ENCODE results near the gene PRTFDC1. TPM values are rescaled to one million over a fixed set of nuclear protein-coding genes. Genes with fewer than 3 reads are reported as not detected.

The PRTFDC1 gene
- total and polyA plus RNA-seq, 2 donors (not counting 1 experiment from before 2014, with no cell fraction given) = 26.9 to 32.7 TPM

DNA sequence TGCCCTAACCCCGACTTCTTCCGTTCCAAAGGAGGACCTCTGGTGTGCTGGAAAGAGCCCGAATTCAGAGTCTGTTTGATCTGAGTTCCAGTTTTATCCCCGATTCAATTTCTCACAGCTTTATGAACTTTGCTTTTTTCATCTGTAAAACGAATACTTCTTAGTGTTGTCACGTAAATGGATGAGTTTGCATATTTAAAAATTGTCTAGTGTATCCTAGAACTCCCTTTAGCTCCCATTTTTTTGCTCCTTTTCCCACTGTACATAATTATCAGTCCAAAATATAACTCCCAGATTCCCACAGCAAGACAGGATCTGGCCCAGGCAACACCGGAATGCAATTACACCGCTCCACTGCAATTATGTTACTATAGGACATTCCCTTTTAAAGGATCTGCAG, 148.0 kb downstream of the PRTFDC1 start:
- no peaks in the 10 kb centered on the region for H3K36me3 ChIP-seq (ENCODE audit: control insufficient read depth, insufficient read depth, low read length)
- H3K9me3 ChIP-seq (ENCODE audit: control insufficient read depth, insufficient read depth, low read depth, low read length) = no peaks in the 10 kb centered on the region
- no peaks in the 10 kb centered on the region for H3K4me1 ChIP-seq (ENCODE audit: control insufficient read depth, extremely low read depth, insufficient read depth, low read length)
- H2AFZ ChIP-seq (ENCODE audit: low read length) = no peak overlapping the region
- no peak for DNase-seq (ENCODE audit: low read depth in 2 of 2)
- no peaks in the 10 kb centered on the region for H3K27me3 ChIP-seq (ENCODE audit: control insufficient read depth, insufficient read depth, low read length)
- H3K4me2 ChIP-seq (ENCODE audit: extremely low read depth, insufficient read depth, low read length) = no peak overlapping the region
- TF ChIP-seq EZH2 (IDR thresholded peaks at IDR 0.05; ENCODE audit: low read length, missing control alignments) (no peak), CTCF (conservative IDR thresholded peaks at IDR 0.05 in 1 of 2, IDR thresholded peaks at IDR 0.05 in 1 of 2; ENCODE audit: low read depth in 1 of 2, low read length in 2 of 2) (no peak)
- no peaks in the 10 kb centered on the region for H3K79me2 ChIP-seq (ENCODE audit: control insufficient read depth, insufficient read depth, low read length)
- no peaks in the 10 kb centered on the region for H4K20me1 ChIP-seq (ENCODE audit: control insufficient read depth, extremely low read depth, insufficient read depth, low read length)
- H3K9ac ChIP-seq (ENCODE audit: insufficient read depth, low read length) = no peak overlapping the region
- H3K27ac ChIP-seq (ENCODE audit: insufficient read depth, low read length) = no peak overlapping the region
- no peak overlapping the region for H3K4me3 ChIP-seq (replicated peaks in 1 of 4; ENCODE audit: control extremely low read depth in 1 of 4, insufficient read depth in 1 of 4, low read depth in 3 of 4, low read length in 4 of 4)

DNA sequence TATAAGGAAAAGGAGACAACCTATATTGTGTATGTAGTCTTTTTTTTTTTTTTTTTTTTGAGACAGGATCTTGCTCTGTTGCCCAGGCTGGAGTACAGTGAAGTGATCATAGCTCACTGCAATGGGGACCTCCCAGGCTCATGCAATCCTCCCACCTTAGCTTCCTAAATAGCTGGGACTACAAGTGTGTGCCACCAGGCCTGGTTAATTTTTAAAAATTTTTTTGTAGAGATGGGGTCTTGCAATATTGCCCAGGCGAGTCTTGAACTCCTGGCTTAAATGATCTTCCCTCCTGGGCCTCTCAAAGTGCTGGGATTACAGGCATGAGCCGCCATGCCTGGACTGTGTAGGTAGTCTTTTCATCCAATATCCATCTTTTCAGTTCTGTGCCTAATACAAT, 150.0 kb downstream of the PRTFDC1 start:
- H3K4me1 ChIP-seq (ENCODE audit: control insufficient read depth, extremely low read depth, insufficient read depth, low read length) = no peaks in the 10 kb centered on the region
- TF ChIP-seq EZH2 (IDR thresholded peaks at IDR 0.05; ENCODE audit: low read length, missing control alignments) = no peak
- TF ChIP-seq CTCF (conservative IDR thresholded peaks at IDR 0.05 in 1 of 2, IDR thresholded peaks at IDR 0.05 in 1 of 2; ENCODE audit: low read depth in 1 of 2, low read length in 2 of 2) = no peak

GRCh38 chr10:24800861-24801260, 151.5 kb downstream of the PRTFDC1 start:
- H2AFZ ChIP-seq (ENCODE audit: low read length) = no peak overlapping the region
- no peaks in the 10 kb centered on the region for H3K4me1 ChIP-seq (ENCODE audit: control insufficient read depth, extremely low read depth, insufficient read depth, low read length)
- no peaks in the 10 kb centered on the region for H3K79me2 ChIP-seq (ENCODE audit: control insufficient read depth, insufficient read depth, low read length)
- no peaks in the 10 kb centered on the region for H3K9me3 ChIP-seq (ENCODE audit: control insufficient read depth, insufficient read depth, low read depth, low read length)
- TF ChIP-seq CTCF (conservative IDR thresholded peaks at IDR 0.05 in 1 of 2, IDR thresholded peaks at IDR 0.05 in 1 of 2; ENCODE audit: low read depth in 1 of 2, low read length in 2 of 2) (no peak), EZH2 (IDR thresholded peaks at IDR 0.05; ENCODE audit: low read length, missing control alignments) (no peak)
- H4K20me1 ChIP-seq (ENCODE audit: control insufficient read depth, extremely low read depth, insufficient read depth, low read length) = no peaks in the 10 kb centered on the region
- no peaks in the 10 kb centered on the region for H3K27me3 ChIP-seq (ENCODE audit: control insufficient read depth, insufficient read depth, low read length)
- no peak overlapping the region for H3K4me3 ChIP-seq (replicated peaks in 1 of 4; ENCODE audit: control extremely low read depth in 1 of 4, insufficient read depth in 1 of 4, low read depth in 3 of 4, low read length in 4 of 4)
- no peak overlapping the region for H3K4me2 ChIP-seq (ENCODE audit: extremely low read depth, insufficient read depth, low read length)
- H3K27ac ChIP-seq (ENCODE audit: insufficient read depth, low read length) = no peak overlapping the region
- H3K9ac ChIP-seq (ENCODE audit: insufficient read depth, low read length) = no peak overlapping the region
- no peaks in the 10 kb centered on the region for H3K36me3 ChIP-seq (ENCODE audit: control insufficient read depth, insufficient read depth, low read length)
- DNase-seq (ENCODE audit: low read depth in 2 of 2) = no peak

More for the DNA sequence above, 150.0 kb downstream of the PRTFDC1 start:
- no peak overlapping the region for H3K27ac ChIP-seq (ENCODE audit: insufficient read depth, low read length)
- no peak overlapping the region for H3K4me2 ChIP-seq (ENCODE audit: extremely low read depth, insufficient read depth, low read length)
- H3K9me3 ChIP-seq (ENCODE audit: control insufficient read depth, insufficient read depth, low read depth, low read length) = no peaks in the 10 kb centered on the region
- DNase-seq (ENCODE audit: low read depth in 2 of 2) = no peak
- H4K20me1 ChIP-seq (ENCODE audit: control insufficient read depth, extremely low read depth, insufficient read depth, low read length) = no peaks in the 10 kb centered on the region
- H3K79me2 ChIP-seq (ENCODE audit: control insufficient read depth, insufficient read depth, low read length) = no peaks in the 10 kb centered on the region
- no peaks in the 10 kb centered on the region for H3K36me3 ChIP-seq (ENCODE audit: control insufficient read depth, insufficient read depth, low read length)
- H3K4me3 ChIP-seq (replicated peaks in 1 of 4; ENCODE audit: control extremely low read depth in 1 of 4, insufficient read depth in 1 of 4, low read depth in 3 of 4, low read length in 4 of 4) = no peak overlapping the region
- H3K27me3 ChIP-seq (ENCODE audit: control insufficient read depth, insufficient read depth, low read length) = no peaks in the 10 kb centered on the region
- no peak overlapping the region for H2AFZ ChIP-seq (ENCODE audit: low read length)
- no peak overlapping the region for H3K9ac ChIP-seq (ENCODE audit: insufficient read depth, low read length)

Other genes with a start within 250 kb of the PRTFDC1 start
- gene ARHGAP21, start 228.7 kb downstream of the PRTFDC1 start, total RNA-seq = 105 and 173 TPM in 2 replicates
- gene ARHGAP21, start 228.7 kb downstream of the PRTFDC1 start, polyA plus RNA-seq = 105 and 134 TPM in 2 replicates
- under 0.01 and 0.17 TPM in 2 replicates for gene ENKUR, start 63.6 kb upstream of the PRTFDC1 start, total RNA-seq
- 0.06 TPM in 1 of 2 replicates, not detected in the other for gene ENKUR, start 63.6 kb upstream of the PRTFDC1 start, polyA plus RNA-seq
- gene THNSL1, start 64.0 kb upstream of the PRTFDC1 start, total RNA-seq = 4.3 and 5.6 TPM in 2 replicates
- 1.6 and 2.2 TPM in 2 replicates for gene THNSL1, start 64.0 kb upstream of the PRTFDC1 start, polyA plus RNA-seq
- gene GPR158, start 222.4 kb upstream of the PRTFDC1 start, total RNA-seq = under 0.01 and 0.33 TPM in 2 replicates
- gene GPR158, start 222.4 kb upstream of the PRTFDC1 start, polyA plus RNA-seq = 0.02 TPM in 1 of 2 replicates, not detected in the other